AG04450 (cell line): Measurements from ENCODE around the gene KREMEN1. TPM values are rescaled to one million over a fixed set of nuclear protein-coding genes. Genes with fewer than 3 reads are reported as not detected.

Experiments
- CTCF ChIA-PET: fragments of 300-600, 350-600 bp; formaldehyde crosslinking; extraction: SDS; loops from one replicate; lab custom pipeline; 2022; ENCODE audit warnings: antibody characterized with exemption, inconsistent platforms; lab: Charles Lee
- POLR2A ChIA-PET: fragments of 350-600 bp; formaldehyde crosslinking; extraction: SDS; loops from one replicate; lab custom pipeline; 2021; ENCODE audit warnings: antibody characterized with exemption, inconsistent platforms; lab: Yijun Ruan, JAX
- DNase-seq: peaks from one replicate; pipeline ENCODE4 v3.0.0-alpha.2; 2011; ENCODE audit warnings: low read depth, low spot score
- H3K27ac ChIP-seq: one replicate; pipeline ENCODE4 v1.5.1; 2012; ENCODE audit warnings: low read depth, low read length, control low read depth
- H3K27me3 ChIP-seq: one replicate; pipeline ENCODE4 v1.6.0; 2012; ENCODE audit warnings: low read length; ENCODE audit not compliant: control insufficient read depth, insufficient read depth
- H3K4me3 ChIP-seq: 2 replicates; pipeline ENCODE4 v1.5.1; 2011; ENCODE audit warnings: mild to moderate bottlenecking, low read depth, low read length, control low read depth
- H3K9me3 ChIP-seq: 2 replicates; pipeline ENCODE4 v1.5.1; 2012; ENCODE audit warnings: low read length; ENCODE audit not compliant: control insufficient read depth, insufficient read depth
- polyA plus RNA-seq: library from polyadenylated mRNA; depleted of rRNA; stranded (reverse); fragments of >200 nt; gene quantifications from 2 replicates; pipeline ENCODE4 v1.2.3, GENCODE V29; 2011
- TF ChIP-seq, protein P1 (sequence below): IDR thresholded peaks from 2 replicates; pipeline ENCODE4 v1.5.1; 2011; ENCODE audit warnings: low read depth, low read length, control low read depth, inconsistent platforms

Gene KREMEN1
- polyA plus RNA-seq, 1 experiment: 5.9 TPM

DNA sequence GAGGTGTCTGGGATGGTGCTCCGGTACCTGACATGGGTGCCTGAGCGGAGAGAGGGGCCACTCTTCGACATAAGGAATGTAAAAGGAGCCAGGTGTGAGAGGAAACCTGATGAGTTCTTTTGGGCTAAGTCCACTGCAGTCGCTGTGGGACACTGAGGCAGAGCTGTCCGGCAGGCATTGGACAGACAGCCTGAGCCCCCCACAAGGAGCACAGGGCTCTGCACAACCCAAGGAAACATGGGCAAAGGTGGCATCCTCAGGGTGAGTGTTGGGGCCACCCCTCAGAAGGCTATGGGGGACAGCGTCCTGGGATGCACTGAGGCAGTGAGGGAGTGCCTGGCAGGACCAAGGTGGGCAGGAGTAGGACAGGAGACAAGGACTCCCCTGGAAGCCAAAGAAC, 75.2 kb downstream of the KREMEN1 start:
- TF ChIP-seq, protein P1, sequence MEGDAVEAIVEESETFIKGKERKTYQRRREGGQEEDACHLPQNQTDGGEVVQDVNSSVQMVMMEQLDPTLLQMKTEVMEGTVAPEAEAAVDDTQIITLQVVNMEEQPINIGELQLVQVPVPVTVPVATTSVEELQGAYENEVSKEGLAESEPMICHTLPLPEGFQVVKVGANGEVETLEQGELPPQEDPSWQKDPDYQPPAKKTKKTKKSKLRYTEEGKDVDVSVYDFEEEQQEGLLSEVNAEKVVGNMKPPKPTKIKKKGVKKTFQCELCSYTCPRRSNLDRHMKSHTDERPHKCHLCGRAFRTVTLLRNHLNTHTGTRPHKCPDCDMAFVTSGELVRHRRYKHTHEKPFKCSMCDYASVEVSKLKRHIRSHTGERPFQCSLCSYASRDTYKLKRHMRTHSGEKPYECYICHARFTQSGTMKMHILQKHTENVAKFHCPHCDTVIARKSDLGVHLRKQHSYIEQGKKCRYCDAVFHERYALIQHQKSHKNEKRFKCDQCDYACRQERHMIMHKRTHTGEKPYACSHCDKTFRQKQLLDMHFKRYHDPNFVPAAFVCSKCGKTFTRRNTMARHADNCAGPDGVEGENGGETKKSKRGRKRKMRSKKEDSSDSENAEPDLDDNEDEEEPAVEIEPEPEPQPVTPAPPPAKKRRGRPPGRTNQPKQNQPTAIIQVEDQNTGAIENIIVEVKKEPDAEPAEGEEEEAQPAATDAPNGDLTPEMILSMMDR: no peak
- POLR2A ChIA-PET: no interaction called here
- Histone ChIP-seq H3K27me3 (peaks cover 2% of the 10 kb centered on the region), H3K4me3 (no peak overlapping the region), H3K27ac (no peak overlapping the region), H3K9me3 (no peaks in the 10 kb centered on the region)
- CTCF ChIA-PET: no interaction called here
- DNase-seq: no peak

DNA sequence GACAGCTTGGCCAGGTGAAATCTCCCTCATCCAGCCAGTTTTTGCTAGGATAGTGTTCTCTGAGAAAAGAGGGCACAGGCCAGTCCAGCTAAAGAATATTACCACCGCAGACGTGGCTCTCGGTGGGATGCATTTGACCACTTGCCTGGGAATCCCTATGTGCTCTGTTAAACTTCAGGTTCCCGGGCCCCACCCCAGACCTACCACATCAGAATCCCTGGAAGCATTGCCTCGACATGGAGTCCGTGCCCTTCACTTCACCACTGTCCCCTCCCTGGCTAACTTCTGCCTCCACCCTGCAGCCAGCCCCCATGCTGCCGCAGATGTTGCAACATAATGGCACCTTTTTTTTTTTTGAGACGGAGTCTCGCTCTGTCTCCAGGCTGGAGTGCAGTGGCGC, 76.0 kb downstream of the KREMEN1 start:
- Histone ChIP-seq H3K27ac (no peak overlapping the region), H3K27me3 (peaks cover 2% of the 10 kb centered on the region), H3K4me3 (no peak overlapping the region), H3K9me3 (no peaks in the 10 kb centered on the region)
- no peak for DNase-seq
- ChIA-PET CTCF (interaction anchor here (0.6 kb wide), 1 partner anchor 55 kb away, joined by 3 read pairs; no protein-coding TSS in a partner anchor), POLR2A (no interaction called here)
- TF ChIP-seq, protein P1: no peak

DNA sequence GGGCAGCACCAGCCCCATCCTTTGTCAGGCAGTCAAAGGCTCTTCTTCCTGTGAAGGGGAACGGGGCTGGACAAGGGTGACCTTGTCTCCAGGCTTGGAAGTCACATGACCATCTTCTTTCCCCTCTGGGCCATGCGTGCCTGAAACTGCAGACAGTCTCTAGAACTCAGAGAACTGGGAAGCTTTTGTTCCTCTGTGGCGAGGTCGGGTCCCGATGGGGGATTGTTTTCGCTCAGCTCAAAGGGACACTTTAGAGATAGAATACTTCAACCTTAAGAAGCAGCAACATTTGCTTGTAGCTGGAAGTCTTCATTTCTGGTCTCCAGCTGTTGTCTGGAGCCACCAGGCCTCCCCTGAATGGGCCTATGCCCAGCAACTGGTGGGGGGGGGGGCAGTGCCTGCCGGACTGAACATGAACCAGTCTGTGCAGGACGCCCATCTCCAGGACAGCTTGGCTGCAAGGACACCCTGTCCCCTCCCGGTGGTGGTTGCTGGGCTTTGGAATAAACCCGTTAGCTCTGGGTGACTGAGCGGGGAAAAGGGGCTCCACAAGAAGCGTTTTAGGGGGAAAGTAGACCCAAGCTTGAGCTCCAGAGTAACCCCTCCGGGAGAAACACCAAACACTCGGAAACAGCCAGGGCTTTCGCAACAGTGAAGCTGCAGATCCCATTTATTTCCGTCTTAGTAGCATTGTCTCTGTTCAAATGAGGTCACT, 77.2 kb downstream of the KREMEN1 start:
- no peak for DNase-seq
- TF ChIP-seq, protein P1: no peak
- ChIA-PET POLR2A (no interaction called here), CTCF (interaction anchor here (1.3 kb wide), 1 partner anchor 96 kb away, joined by 6 read pairs; no protein-coding TSS in a partner anchor)
- H3K27me3 ChIP-seq: peaks cover 2% of the 10 kb centered on the region
- H3K4me3 ChIP-seq: no peak overlapping the region
- no peaks in the 10 kb centered on the region for H3K9me3 ChIP-seq
- H3K27ac ChIP-seq: no peak overlapping the region

DNA sequence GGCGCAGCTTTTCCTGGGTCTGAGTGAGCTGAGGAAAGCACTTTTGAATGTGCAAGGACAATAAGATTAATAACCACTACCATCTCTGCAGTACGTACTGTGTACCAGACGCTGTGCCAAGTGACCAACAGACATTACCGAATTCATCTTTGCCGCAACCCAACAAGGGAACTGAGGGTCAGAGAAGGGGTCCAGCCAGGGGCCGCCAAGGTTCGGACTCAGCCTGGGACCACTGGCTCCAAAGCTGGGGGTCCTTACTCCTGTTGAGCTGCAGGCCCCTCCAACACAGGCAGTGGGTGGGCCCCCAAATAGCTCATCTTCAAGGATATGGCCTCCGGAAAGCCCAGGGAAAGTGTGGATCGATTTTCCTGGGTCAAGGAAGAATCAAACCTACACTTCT, 77.9 kb downstream of the KREMEN1 start:
- Histone ChIP-seq H3K27me3 (peaks cover 2% of the 10 kb centered on the region), H3K27ac (no peak overlapping the region), H3K9me3 (no peaks in the 10 kb centered on the region), H3K4me3 (no peak overlapping the region)
- TF ChIP-seq, protein P1: no peak
- no peak for DNase-seq
- ChIA-PET POLR2A (no interaction called here), CTCF (interaction anchor here (0.8 to 1.3 kb wide), 2 partner anchors 95 kb away, joined by 5 to 6 read pairs; no protein-coding TSS in a partner anchor)

DNA sequence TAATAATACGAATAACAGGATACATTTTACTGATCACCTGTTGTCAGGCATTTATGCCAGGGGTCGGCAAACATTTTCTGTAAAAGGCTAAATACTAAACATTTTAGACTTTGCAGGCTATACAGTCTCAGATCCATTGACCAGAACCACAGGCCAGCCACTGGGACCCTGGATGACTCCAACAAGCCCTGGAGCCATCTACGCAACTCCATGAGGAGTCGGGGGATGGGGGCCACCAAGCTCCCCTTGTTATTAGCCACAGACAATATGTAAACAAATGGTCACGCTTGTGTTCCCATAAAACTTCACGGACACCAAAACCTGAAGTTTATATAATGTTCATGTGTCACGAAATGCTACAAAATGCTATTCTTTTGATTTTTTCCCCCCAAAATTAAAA, 78.5 kb downstream of the KREMEN1 start:
- H3K27ac ChIP-seq: no peak overlapping the region
- TF ChIP-seq, protein P1: no peak
- POLR2A ChIA-PET: no interaction called here
- no peak overlapping the region for H3K4me3 ChIP-seq
- CTCF ChIA-PET: interaction anchor here (0.7 to 0.8 kb wide), 3 partner anchors 69 to 294 kb away, joined by 3 to 5 read pairs (median 3); no protein-coding TSS in a partner anchor
- H3K9me3 ChIP-seq: no peaks in the 10 kb centered on the region
- DNase-seq: no peak
- H3K27me3 ChIP-seq: peaks cover 2% of the 10 kb centered on the region
